WTC11 (cell line): ENCODE results near the gene MORN5. TPM values are rescaled to one million over a fixed set of nuclear protein-coding genes. Genes with fewer than 3 reads are reported as not detected.

Experiments
- CREB1 ChIP-seq: sonication (generic); formaldehyde crosslinking; IDR thresholded peaks from 2 replicates; pipeline ENCODE4 v1.8.0; 2023; ENCODE audit warnings: mild to moderate bottlenecking, missing genetic modification reagents
- GABPB1 ChIP-seq: sonication (generic); formaldehyde crosslinking; IDR thresholded peaks from 2 replicates; pipeline ENCODE4 v1.8.1; 2023; ENCODE audit warnings: mild to moderate bottlenecking, missing genetic modification reagents
- IRF2 ChIP-seq: sonication (generic); formaldehyde crosslinking; IDR thresholded peaks from 2 replicates; pipeline ENCODE4 v1.8.0; 2022; ENCODE audit warnings: low read depth, missing genetic modification reagents, borderline replicate concordance
- JAZF1 ChIP-seq: fragments of 250-450 bp; sonication (Bioruptor Pico); IDR thresholded peaks from 2 replicates; pipeline ENCODE4 v1.9.0; 2021; ENCODE audit warnings: moderate library complexity, mild to moderate bottlenecking, inconsistent platforms
- JUN ChIP-seq: sonication (generic); formaldehyde crosslinking; IDR thresholded peaks from 2 replicates; pipeline ENCODE4 v1.8.0; 2023; ENCODE audit warnings: mild to moderate bottlenecking, missing genetic modification reagents
- NR2C2 ChIP-seq: sonication (generic); formaldehyde crosslinking; IDR thresholded peaks from 2 replicates; pipeline ENCODE4 v1.8.0; 2022; ENCODE audit warnings: mild to moderate bottlenecking, missing genetic modification reagents
- SOX15 ChIP-seq: fragments of 250-450 bp; sonication (Bioruptor Pico); IDR thresholded peaks from 2 replicates; pipeline ENCODE4 v1.9.0; 2021; ENCODE audit warnings: mild to moderate bottlenecking
- TEAD1 ChIP-seq: sonication (generic); formaldehyde crosslinking; IDR thresholded peaks from 2 replicates; pipeline ENCODE4 v1.8.0; 2022; ENCODE audit warnings: mild to moderate bottlenecking, missing genetic modification reagents
- ZNF121 ChIP-seq: sonication (generic); formaldehyde crosslinking; IDR thresholded peaks from 2 replicates; pipeline ENCODE4 v1.8.0; 2023; ENCODE audit warnings: missing genetic modification reagents
- ZNF232 ChIP-seq: sonication (generic); formaldehyde crosslinking; IDR thresholded peaks from 2 replicates; pipeline ENCODE4 v1.8.0; 2022; ENCODE audit warnings: mild to moderate bottlenecking, missing genetic modification reagents
- ZNF263 ChIP-seq: sonication (generic); formaldehyde crosslinking; IDR thresholded peaks from 2 replicates; pipeline ENCODE4 v1.8.1; 2022; ENCODE audit warnings: low read depth, mild to moderate bottlenecking, moderate library complexity, missing genetic modification reagents
- ZNF671 ChIP-seq: fragments of 250-450 bp; sonication (Bioruptor Pico); IDR thresholded peaks from 2 replicates; pipeline ENCODE4 v1.8.0; 2021; ENCODE audit warnings: mild to moderate bottlenecking
- total RNA-seq: library from RNA; stranded (reverse); gene quantifications from 3 replicates; pipeline ENCODE4 v1.2.3, GENCODE V29; 2021
- TF ChIP-seq, protein P1 (sequence below): sonication (generic); formaldehyde crosslinking; IDR thresholded peaks from 2 replicates; pipeline ENCODE4 v1.8.1; 2023; ENCODE audit warnings: mild to moderate bottlenecking, missing genetic modification reagents, borderline replicate concordance
- TF ChIP-seq, protein P2 (sequence below): sonication (generic); formaldehyde crosslinking; IDR thresholded peaks from 2 replicates; pipeline ENCODE4 v1.8.1; 2022; ENCODE audit warnings: low read depth, mild to moderate bottlenecking, moderate library complexity, missing genetic modification reagents, borderline replicate concordance
- TF ChIP-seq, protein P3 (sequence below): sonication (generic); formaldehyde crosslinking; IDR thresholded peaks from 2 replicates; pipeline ENCODE4 v1.8.0; 2022; ENCODE audit warnings: mild to moderate bottlenecking, missing genetic modification reagents
- TF ChIP-seq, protein P4 (sequence below): fragments of 250-450 bp; sonication (Bioruptor Pico); IDR thresholded peaks from 2 replicates; pipeline ENCODE4 v1.9.0; 2021; ENCODE audit warnings: moderate library complexity, mild to moderate bottlenecking, inconsistent platforms, borderline replicate concordance
- TF ChIP-seq, protein P5 (sequence below): sonication (generic); formaldehyde crosslinking; IDR thresholded peaks from 2 replicates; pipeline ENCODE4 v1.8.0; 2022; ENCODE audit warnings: mild to moderate bottlenecking, missing genetic modification reagents
- TF ChIP-seq, protein P6 (sequence below): sonication (generic); formaldehyde crosslinking; IDR thresholded peaks from 2 replicates; pipeline ENCODE4 v1.8.0; 2023; ENCODE audit warnings: missing genetic modification reagents, mild to moderate bottlenecking, borderline replicate concordance
- TF ChIP-seq, protein P7 (sequence below): sonication (generic); formaldehyde crosslinking; IDR thresholded peaks from 2 replicates; pipeline ENCODE4 v1.8.1; 2023; ENCODE audit warnings: mild to moderate bottlenecking, missing genetic modification reagents
- TF ChIP-seq, protein P8 (sequence below): fragments of 250-450 bp; sonication (Bioruptor Pico); IDR thresholded peaks from 2 replicates; pipeline ENCODE4 v1.9.0; 2021; ENCODE audit warnings: mild to moderate bottlenecking

The MORN5 gene
- total RNA-seq, 1 experiment from 2014 or later = not detected

DNA sequence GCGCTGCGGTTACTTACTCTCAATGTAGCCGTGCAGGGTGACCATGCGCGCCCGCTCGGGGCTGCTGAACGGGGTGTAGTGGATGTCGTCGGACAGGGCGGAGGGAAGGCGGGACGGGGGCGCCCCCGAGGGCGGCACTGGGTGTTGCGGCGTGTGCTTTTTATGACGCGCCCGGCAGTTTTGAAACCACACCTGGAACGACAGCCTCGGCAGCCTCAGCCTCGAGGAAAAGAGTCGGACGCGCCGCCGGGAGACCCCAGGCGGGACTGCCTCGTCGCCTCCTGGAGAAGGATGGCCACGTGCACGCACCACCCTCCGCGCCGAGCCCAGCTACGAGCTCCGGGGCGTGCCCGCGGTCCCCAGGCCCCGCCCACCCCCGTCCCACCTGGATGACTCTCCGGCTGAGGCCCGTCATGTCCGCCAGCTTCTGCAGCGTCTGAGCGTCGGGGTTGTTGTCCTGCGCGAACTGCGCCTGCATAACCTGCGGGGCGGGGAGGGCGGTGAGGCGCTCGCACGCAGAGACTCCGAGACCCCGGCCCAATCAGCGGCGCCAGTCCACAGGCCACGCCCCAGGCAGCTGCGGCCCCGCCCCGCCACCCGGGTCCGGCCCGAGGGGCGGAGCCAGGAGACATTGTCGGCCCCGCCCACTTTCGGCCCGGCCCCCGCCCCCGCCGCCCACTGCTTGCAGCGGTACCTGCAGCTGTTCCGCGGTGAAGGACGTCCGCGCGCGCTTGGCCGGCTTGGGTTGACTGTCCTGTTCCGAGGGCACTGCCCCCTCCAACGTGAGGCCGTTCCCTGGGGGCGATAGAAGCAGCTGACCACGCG lies 54.1 kb downstream of the MORN5 start (continued):
- TF ChIP-seq, protein P1, sequence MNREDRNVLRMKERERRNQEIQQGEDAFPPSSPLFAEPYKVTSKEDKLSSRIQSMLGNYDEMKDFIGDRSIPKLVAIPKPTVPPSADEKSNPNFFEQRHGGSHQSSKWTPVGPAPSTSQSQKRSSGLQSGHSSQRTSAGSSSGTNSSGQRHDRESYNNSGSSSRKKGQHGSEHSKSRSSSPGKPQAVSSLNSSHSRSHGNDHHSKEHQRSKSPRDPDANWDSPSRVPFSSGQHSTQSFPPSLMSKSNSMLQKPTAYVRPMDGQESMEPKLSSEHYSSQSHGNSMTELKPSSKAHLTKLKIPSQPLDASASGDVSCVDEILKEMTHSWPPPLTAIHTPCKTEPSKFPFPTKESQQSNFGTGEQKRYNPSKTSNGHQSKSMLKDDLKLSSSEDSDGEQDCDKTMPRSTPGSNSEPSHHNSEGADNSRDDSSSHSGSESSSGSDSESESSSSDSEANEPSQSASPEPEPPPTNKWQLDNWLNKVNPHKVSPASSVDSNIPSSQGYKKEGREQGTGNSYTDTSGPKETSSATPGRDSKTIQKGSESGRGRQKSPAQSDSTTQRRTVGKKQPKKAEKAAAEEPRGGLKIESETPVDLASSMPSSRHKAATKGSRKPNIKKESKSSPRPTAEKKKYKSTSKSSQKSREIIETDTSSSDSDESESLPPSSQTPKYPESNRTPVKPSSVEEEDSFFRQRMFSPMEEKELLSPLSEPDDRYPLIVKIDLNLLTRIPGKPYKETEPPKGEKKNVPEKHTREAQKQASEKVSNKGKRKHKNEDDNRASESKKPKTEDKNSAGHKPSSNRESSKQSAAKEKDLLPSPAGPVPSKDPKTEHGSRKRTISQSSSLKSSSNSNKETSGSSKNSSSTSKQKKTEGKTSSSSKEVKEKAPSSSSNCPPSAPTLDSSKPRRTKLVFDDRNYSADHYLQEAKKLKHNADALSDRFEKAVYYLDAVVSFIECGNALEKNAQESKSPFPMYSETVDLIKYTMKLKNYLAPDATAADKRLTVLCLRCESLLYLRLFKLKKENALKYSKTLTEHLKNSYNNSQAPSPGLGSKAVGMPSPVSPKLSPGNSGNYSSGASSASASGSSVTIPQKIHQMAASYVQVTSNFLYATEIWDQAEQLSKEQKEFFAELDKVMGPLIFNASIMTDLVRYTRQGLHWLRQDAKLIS (CRISPR knock-in tag) = no peak
- no peak for TF ChIP-seq SOX15 (CRISPR knock-in tag)
- TF ChIP-seq TEAD1 (CRISPR knock-in tag) = peak; percentile 93
- TF ChIP-seq, protein P2, sequence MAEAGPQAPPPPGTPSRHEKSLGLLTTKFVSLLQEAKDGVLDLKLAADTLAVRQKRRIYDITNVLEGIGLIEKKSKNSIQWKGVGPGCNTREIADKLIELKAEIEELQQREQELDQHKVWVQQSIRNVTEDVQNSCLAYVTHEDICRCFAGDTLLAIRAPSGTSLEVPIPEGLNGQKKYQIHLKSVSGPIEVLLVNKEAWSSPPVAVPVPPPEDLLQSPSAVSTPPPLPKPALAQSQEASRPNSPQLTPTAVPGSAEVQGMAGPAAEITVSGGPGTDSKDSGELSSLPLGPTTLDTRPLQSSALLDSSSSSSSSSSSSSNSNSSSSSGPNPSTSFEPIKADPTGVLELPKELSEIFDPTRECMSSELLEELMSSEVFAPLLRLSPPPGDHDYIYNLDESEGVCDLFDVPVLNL = peak; percentile 74; the same call in 1 of the 2 replicates
- no peak for TF ChIP-seq ZNF263 (CRISPR knock-in tag)
- TF ChIP-seq, protein P3, sequence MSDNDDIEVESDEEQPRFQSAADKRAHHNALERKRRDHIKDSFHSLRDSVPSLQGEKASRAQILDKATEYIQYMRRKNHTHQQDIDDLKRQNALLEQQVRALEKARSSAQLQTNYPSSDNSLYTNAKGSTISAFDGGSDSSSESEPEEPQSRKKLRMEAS (CRISPR knock-in tag) = peak; percentile 99
- peak; percentile 56 for TF ChIP-seq NR2C2 (CRISPR knock-in tag)
- peak; percentile 62; the same call in 1 of the 2 replicates for TF ChIP-seq JUN
- TF ChIP-seq JAZF1 (CRISPR knock-in tag) = no peak
- no peak for TF ChIP-seq IRF2 (CRISPR knock-in tag)
- TF ChIP-seq, protein P4, sequence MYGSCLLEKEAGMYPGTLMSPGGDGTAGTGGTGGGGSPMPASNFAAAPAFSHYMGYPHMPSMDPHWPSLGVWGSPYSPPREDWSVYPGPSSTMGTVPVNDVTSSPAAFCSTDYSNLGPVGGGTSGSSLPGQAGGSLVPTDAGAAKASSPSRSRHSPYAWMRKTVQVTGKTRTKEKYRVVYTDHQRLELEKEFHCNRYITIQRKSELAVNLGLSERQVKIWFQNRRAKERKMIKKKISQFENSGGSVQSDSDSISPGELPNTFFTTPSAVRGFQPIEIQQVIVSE (CRISPR knock-in tag) = no peak
- TF ChIP-seq, protein P5, sequence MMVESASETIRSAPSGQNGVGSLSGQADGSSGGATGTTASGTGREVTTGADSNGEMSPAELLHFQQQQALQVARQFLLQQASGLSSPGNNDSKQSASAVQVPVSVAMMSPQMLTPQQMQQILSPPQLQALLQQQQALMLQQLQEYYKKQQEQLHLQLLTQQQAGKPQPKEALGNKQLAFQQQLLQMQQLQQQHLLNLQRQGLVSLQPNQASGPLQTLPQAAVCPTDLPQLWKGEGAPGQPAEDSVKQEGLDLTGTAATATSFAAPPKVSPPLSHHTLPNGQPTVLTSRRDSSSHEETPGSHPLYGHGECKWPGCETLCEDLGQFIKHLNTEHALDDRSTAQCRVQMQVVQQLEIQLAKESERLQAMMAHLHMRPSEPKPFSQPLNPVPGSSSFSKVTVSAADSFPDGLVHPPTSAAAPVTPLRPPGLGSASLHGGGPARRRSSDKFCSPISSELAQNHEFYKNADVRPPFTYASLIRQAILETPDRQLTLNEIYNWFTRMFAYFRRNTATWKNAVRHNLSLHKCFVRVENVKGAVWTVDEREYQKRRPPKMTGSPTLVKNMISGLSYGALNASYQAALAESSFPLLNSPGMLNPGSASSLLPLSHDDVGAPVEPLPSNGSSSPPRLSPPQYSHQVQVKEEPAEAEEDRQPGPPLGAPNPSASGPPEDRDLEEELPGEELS (CRISPR knock-in tag) = peak; percentile 94; the same call in 1 of the 2 replicates
- TF ChIP-seq ZNF671 (CRISPR knock-in tag) = no peak
- TF ChIP-seq ZNF232 (CRISPR knock-in tag) = peak; percentile 82; the same call in 1 of the 2 replicates
- TF ChIP-seq, protein P6, sequence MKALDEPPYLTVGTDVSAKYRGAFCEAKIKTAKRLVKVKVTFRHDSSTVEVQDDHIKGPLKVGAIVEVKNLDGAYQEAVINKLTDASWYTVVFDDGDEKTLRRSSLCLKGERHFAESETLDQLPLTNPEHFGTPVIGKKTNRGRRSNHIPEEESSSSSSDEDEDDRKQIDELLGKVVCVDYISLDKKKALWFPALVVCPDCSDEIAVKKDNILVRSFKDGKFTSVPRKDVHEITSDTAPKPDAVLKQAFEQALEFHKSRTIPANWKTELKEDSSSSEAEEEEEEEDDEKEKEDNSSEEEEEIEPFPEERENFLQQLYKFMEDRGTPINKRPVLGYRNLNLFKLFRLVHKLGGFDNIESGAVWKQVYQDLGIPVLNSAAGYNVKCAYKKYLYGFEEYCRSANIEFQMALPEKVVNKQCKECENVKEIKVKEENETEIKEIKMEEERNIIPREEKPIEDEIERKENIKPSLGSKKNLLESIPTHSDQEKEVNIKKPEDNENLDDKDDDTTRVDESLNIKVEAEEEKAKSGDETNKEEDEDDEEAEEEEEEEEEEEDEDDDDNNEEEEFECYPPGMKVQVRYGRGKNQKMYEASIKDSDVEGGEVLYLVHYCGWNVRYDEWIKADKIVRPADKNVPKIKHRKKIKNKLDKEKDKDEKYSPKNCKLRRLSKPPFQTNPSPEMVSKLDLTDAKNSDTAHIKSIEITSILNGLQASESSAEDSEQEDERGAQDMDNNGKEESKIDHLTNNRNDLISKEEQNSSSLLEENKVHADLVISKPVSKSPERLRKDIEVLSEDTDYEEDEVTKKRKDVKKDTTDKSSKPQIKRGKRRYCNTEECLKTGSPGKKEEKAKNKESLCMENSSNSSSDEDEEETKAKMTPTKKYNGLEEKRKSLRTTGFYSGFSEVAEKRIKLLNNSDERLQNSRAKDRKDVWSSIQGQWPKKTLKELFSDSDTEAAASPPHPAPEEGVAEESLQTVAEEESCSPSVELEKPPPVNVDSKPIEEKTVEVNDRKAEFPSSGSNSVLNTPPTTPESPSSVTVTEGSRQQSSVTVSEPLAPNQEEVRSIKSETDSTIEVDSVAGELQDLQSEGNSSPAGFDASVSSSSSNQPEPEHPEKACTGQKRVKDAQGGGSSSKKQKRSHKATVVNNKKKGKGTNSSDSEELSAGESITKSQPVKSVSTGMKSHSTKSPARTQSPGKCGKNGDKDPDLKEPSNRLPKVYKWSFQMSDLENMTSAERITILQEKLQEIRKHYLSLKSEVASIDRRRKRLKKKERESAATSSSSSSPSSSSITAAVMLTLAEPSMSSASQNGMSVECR (CRISPR knock-in tag) = peak; percentile 91; the same call in 1 of the 2 replicates
- TF ChIP-seq, protein P7, sequence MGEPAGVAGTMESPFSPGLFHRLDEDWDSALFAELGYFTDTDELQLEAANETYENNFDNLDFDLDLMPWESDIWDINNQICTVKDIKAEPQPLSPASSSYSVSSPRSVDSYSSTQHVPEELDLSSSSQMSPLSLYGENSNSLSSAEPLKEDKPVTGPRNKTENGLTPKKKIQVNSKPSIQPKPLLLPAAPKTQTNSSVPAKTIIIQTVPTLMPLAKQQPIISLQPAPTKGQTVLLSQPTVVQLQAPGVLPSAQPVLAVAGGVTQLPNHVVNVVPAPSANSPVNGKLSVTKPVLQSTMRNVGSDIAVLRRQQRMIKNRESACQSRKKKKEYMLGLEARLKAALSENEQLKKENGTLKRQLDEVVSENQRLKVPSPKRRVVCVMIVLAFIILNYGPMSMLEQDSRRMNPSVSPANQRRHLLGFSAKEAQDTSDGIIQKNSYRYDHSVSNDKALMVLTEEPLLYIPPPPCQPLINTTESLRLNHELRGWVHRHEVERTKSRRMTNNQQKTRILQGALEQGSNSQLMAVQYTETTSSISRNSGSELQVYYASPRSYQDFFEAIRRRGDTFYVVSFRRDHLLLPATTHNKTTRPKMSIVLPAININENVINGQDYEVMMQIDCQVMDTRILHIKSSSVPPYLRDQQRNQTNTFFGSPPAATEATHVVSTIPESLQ (CRISPR knock-in tag) = 0 out of 2 replicates have a peak, but pooled peaks have one; percentile 42
- peak; percentile 89 for TF ChIP-seq CREB1 (CRISPR knock-in tag)
- TF ChIP-seq, protein P8, sequence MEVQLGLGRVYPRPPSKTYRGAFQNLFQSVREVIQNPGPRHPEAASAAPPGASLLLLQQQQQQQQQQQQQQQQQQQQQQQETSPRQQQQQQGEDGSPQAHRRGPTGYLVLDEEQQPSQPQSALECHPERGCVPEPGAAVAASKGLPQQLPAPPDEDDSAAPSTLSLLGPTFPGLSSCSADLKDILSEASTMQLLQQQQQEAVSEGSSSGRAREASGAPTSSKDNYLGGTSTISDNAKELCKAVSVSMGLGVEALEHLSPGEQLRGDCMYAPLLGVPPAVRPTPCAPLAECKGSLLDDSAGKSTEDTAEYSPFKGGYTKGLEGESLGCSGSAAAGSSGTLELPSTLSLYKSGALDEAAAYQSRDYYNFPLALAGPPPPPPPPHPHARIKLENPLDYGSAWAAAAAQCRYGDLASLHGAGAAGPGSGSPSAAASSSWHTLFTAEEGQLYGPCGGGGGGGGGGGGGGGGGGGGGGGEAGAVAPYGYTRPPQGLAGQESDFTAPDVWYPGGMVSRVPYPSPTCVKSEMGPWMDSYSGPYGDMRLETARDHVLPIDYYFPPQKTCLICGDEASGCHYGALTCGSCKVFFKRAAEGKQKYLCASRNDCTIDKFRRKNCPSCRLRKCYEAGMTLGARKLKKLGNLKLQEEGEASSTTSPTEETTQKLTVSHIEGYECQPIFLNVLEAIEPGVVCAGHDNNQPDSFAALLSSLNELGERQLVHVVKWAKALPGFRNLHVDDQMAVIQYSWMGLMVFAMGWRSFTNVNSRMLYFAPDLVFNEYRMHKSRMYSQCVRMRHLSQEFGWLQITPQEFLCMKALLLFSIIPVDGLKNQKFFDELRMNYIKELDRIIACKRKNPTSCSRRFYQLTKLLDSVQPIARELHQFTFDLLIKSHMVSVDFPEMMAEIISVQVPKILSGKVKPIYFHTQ = no peak
- peak; percentile 63; the same call in 1 of the 2 replicates for TF ChIP-seq GABPB1 (CRISPR knock-in tag)
- TF ChIP-seq ZNF121 (CRISPR knock-in tag) = no peak; the same call in 1 of the 2 replicates
